HepG2 (cell line): Measurements from ENCODE around the gene LAX1. TPM values are rescaled to one million over a fixed set of nuclear protein-coding genes. Genes with fewer than 3 reads are reported as not detected.

Source experiments
- ATM ChIP-seq: fragments of 450-650 bp; IDR thresholded peaks from 2 replicates; pipeline ENCODE4 v1.7.1; 2017; ENCODE audit warnings: mild to moderate bottlenecking, borderline replicate concordance
- CBX1 ChIP-seq: IDR thresholded peaks from one replicate; pipeline ENCODE4 v1.6.1; 2016; ENCODE audit warnings: antibody characterized with exemption, low read depth
- FOSL1 ChIP-seq: sonication (generic); formaldehyde crosslinking; IDR thresholded peaks from 2 replicates; pipeline ENCODE4 v1.9.0; 2021; ENCODE audit warnings: missing genetic modification reagents, borderline replicate concordance
- FOXJ3 ChIP-seq: sonication (generic); formaldehyde crosslinking; IDR thresholded peaks from 2 replicates; pipeline ENCODE4 v1.4.0; 2020; ENCODE audit warnings: missing genetic modification reagents, mild to moderate bottlenecking, borderline replicate concordance
- GLI4 ChIP-seq: sonication (generic); formaldehyde crosslinking; IDR thresholded peaks from 2 replicates; pipeline ENCODE4 v1.5.1; 2020; ENCODE audit warnings: missing genetic modification reagents, mild to moderate bottlenecking, moderate library complexity, borderline replicate concordance
- JDP2 ChIP-seq: sonication (generic); formaldehyde crosslinking; IDR thresholded peaks from 2 replicates; pipeline ENCODE4 v1.8.1; 2022; ENCODE audit warnings: missing genetic modification reagents, borderline replicate concordance
- KAT8 ChIP-seq: IDR thresholded peaks from 2 replicates; pipeline ENCODE4 v1.6.1; 2016; ENCODE audit warnings: missing genetic modification reagents, missing compliant biosample characterization
- MAF1 ChIP-seq: sonication (generic); formaldehyde crosslinking; IDR thresholded peaks from 2 replicates; pipeline ENCODE4 v1.5.0; 2020; ENCODE audit warnings: missing genetic modification reagents, borderline replicate concordance
- MED13 ChIP-seq: sonication (generic); formaldehyde crosslinking; IDR thresholded peaks from 2 replicates; pipeline ENCODE4 v1.5.0; 2020; ENCODE audit warnings: missing genetic modification reagents
- NBN ChIP-seq: fragments of 450-650 bp; conservative IDR thresholded peaks from 2 replicates; pipeline ENCODE4 v1.6.1; 2017
- NKX3-1 ChIP-seq: sonication (generic); formaldehyde crosslinking; IDR thresholded peaks from 2 replicates; pipeline ENCODE4 v1.5.0; 2020; ENCODE audit warnings: missing genetic modification reagents
- NR1H2 ChIP-seq: sonication (generic); formaldehyde crosslinking; IDR thresholded peaks from 2 replicates; pipeline ENCODE4 v1.8.1; 2022; ENCODE audit warnings: low read depth, missing genetic modification reagents, borderline replicate concordance
- PBX2 ChIP-seq: IDR thresholded peaks from 2 replicates; pipeline ENCODE4 v1.6.1; 2016; ENCODE audit warnings: control low read depth
- RARG ChIP-seq: sonication (generic); formaldehyde crosslinking; IDR thresholded peaks from 2 replicates; pipeline ENCODE4 v1.4.0; 2020; ENCODE audit warnings: low read depth, mild to moderate bottlenecking, missing genetic modification reagents
- REL ChIP-seq: sonication (generic); formaldehyde crosslinking; conservative IDR thresholded peaks from 2 replicates; pipeline ENCODE4 v1.8.0; 2022; ENCODE audit warnings: mild to moderate bottlenecking, missing genetic modification reagents, moderate library complexity
- RELA ChIP-seq: sonication (generic); formaldehyde crosslinking; IDR thresholded peaks from 2 replicates; pipeline ENCODE4 v1.4.0; 2020; ENCODE audit warnings: missing genetic modification reagents
- SALL1 ChIP-seq: sonication (generic); formaldehyde crosslinking; IDR thresholded peaks from 2 replicates; pipeline ENCODE4 v1.8.0; 2022; ENCODE audit warnings: mild to moderate bottlenecking, missing genetic modification reagents
- SMC3 ChIP-seq: IDR thresholded peaks from 2 replicates; pipeline ENCODE4 v1.6.1; 2011; ENCODE audit warnings: low read length, improper control_type of control experiment
- TRIM24 ChIP-seq: sonication (generic); formaldehyde crosslinking; IDR thresholded peaks from 2 replicates; pipeline ENCODE4 v1.8.0; 2022; ENCODE audit warnings: mild to moderate bottlenecking, missing genetic modification reagents
- ZFY ChIP-seq: sonication (generic); formaldehyde crosslinking; IDR thresholded peaks from 2 replicates; pipeline ENCODE4 v1.4.0; 2020; ENCODE audit warnings: missing genetic modification reagents
- ZMYM3 ChIP-seq: sonication (generic); formaldehyde crosslinking; IDR thresholded peaks from 2 replicates; pipeline ENCODE4 v1.5.1; 2020; ENCODE audit warnings: mild to moderate bottlenecking, missing genetic modification reagents
- ZNF136 ChIP-seq: sonication (generic); formaldehyde crosslinking; IDR thresholded peaks from 2 replicates; pipeline ENCODE4 v1.8.1; 2022; ENCODE audit warnings: low read depth, mild to moderate bottlenecking, moderate library complexity, missing genetic modification reagents
- ZNF33B ChIP-seq: sonication (generic); formaldehyde crosslinking; IDR thresholded peaks from 2 replicates; pipeline ENCODE4 v1.5.1; 2020; ENCODE audit warnings: mild to moderate bottlenecking, missing genetic modification reagents
- ZNF431 ChIP-seq: sonication (generic); formaldehyde crosslinking; IDR thresholded peaks from 2 replicates; pipeline ENCODE4 v1.9.0; 2022; ENCODE audit warnings: missing genetic modification reagents, low read depth, mild to moderate bottlenecking, borderline replicate concordance
- ZNF432 ChIP-seq: sonication (generic); formaldehyde crosslinking; IDR thresholded peaks from 2 replicates; pipeline ENCODE4 v1.5.0; 2020; ENCODE audit warnings: missing genetic modification reagents, mild to moderate bottlenecking, borderline replicate concordance
- ZNF674 ChIP-seq: sonication (generic); formaldehyde crosslinking; IDR thresholded peaks from 2 replicates; pipeline ENCODE4 v1.5.0; 2020; ENCODE audit warnings: low read depth, mild to moderate bottlenecking, missing genetic modification reagents
- ZNF709 ChIP-seq: sonication (generic); formaldehyde crosslinking; IDR thresholded peaks from 2 replicates; pipeline ENCODE4 v1.5.0; 2020; ENCODE audit warnings: mild to moderate bottlenecking, missing genetic modification reagents
- ZNF747 ChIP-seq: sonication (generic); formaldehyde crosslinking; IDR thresholded peaks from 2 replicates; pipeline ENCODE4 v1.8.1; 2023; ENCODE audit warnings: missing genetic modification reagents, mild to moderate bottlenecking, borderline replicate concordance
- ZNF839 ChIP-seq: sonication (generic); formaldehyde crosslinking; IDR thresholded peaks from 2 replicates; pipeline ENCODE4 v1.4.0; 2020; ENCODE audit warnings: missing genetic modification reagents, mild to moderate bottlenecking, borderline replicate concordance
- polyA plus RNA-seq, 8 experiments: library from polyadenylated mRNA; depleted of rRNA in 3 of 8; stranded (reverse) in 7 of 8; unstranded in 1 of 8; fragments of >200 nt; fragmentation: Illumina TruSeq in 4 of 8; extraction: Trizol in 4 of 8; gene quantifications; 2 replicates each; pipeline versions ENCODE4 v1.2.1 to v1.2.3, GENCODE V29; 2011 to 2016; ENCODE audit warnings: low read depth in 4 of 8, missing spikeins in 1 of 8, mixed read lengths in 1 of 8; ENCODE audit not compliant: insufficient read depth in 1 of 8
- total RNA-seq, 5 experiments: library from RNA; depleted of rRNA; stranded (reverse); fragments of >200 nt; fragmentation: Illumina TruSeq; extraction: Trizol; gene quantifications; 2 replicates each; pipeline ENCODE4 v1.2.3, GENCODE V29; 2016; ENCODE audit warnings: low read depth in 1 of 5
- TF ChIP-seq, protein P1 (sequence below): sonication (generic); formaldehyde crosslinking; IDR thresholded peaks from 2 replicates; pipeline ENCODE4 v1.8.0; 2023; ENCODE audit warnings: mild to moderate bottlenecking, missing genetic modification reagents
- TF ChIP-seq, protein P2 (sequence below): sonication (generic); IDR thresholded peaks from 2 replicates; pipeline ENCODE4 v1.6.1; 2016; ENCODE audit warnings: low read depth, borderline replicate concordance

The LAX1 gene
- total and polyA plus RNA-seq, 2 of the 13 experiments (the other 11 are each of a cell fraction or from before 2014, with no cell fraction given) = not detected

DNA sequence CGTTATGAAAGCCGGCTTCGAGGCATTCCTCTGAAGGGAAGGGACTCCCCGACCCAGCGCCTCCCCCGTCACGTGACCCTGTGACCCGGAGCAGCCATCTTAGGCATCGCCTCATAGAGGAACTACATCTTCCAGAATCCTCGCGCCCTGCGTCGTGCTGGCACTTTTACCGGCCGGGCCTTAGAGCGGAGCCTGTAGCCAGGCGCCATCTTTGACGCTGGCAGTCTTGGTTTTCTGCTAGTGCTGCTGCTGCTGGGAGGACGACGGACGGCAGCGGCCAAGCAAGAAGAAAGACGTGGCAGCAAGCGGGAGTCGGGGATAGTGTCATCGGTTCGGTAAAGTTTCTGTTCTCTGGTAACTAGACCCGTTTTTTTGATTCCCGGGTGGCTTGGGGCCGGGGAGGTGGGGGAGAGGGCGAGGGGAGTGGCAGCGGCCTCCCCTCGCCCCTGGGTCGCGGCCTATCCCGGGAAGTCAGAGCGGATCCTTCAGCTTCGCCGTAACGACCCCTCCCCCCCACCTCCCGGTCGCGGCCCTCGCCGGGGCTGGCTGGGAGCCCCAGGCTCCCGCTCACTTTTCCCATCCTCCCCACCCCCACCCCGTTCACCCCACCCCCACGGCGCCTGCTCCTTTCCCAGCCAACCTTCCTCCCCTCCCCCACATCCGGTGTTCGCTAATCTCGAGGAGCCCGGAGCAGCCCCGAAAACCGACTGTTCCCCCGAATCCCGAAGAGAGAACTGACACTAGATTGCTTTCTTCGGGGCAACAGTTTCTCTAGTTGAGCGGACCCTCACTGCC is 30.7 kb downstream of the LAX1 start, which contains the start of the genes ZBED6 and ZC3H11A (continued):
- TF ChIP-seq ATM (no peak), NKX3-1 (CRISPR knock-in tag) (peak; percentile 84), TRIM24 (no peak), ZNF674 (no peak), ZNF136 (CRISPR knock-in tag) (no peak), ZNF33B (CRISPR knock-in tag) (no peak; the same call in 1 of the 2 replicates), SMC3 (no peak), ZFY (CRISPR knock-in tag) (peak; percentile 98), FOXJ3 (CRISPR knock-in tag) (no peak), ZNF839 (CRISPR knock-in tag) (no peak), JDP2 (no peak), SALL1 (CRISPR knock-in tag) (peak; percentile 73; the same call in 1 of the 2 replicates), ZNF432 (no peak), ZNF431 (no peak), MED13 (CRISPR knock-in tag) (peak; percentile 54; the same call in 1 of the 2 replicates), GLI4 (CRISPR knock-in tag) (no peak), KAT8 (CRISPR knock-in tag) (peak; percentile 94), RELA (CRISPR knock-in tag) (no peak), RARG (CRISPR knock-in tag) (no peak), ZNF747 (CRISPR knock-in tag) (peak; percentile 72; the same call in 1 of the 2 replicates), NR1H2 (no peak), ZMYM3 (no peak), PBX2 (CRISPR knock-in tag) (no peak), CBX1 (no peak), NBN (no peak), MAF1 (no peak), ZNF709 (CRISPR knock-in tag) (no peak; the same call in 1 of the 2 replicates), REL (CRISPR knock-in tag) (0 out of 2 replicates have a peak, but pooled peaks have one; percentile 50), FOSL1 (CRISPR knock-in tag) (no peak)
- TF ChIP-seq, protein P1, sequence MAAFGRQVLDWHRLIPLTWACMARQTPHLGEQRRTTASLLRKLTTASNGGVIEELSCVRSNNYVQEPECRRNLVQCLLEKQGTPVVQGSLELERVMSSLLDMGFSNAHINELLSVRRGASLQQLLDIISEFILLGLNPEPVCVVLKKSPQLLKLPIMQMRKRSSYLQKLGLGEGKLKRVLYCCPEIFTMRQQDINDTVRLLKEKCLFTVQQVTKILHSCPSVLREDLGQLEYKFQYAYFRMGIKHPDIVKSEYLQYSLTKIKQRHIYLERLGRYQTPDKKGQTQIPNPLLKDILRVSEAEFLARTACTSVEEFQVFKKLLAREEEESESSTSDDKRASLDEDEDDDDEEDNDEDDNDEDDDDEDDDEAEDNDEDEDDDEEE (CRISPR knock-in tag) = no peak
- TF ChIP-seq, protein P2, sequence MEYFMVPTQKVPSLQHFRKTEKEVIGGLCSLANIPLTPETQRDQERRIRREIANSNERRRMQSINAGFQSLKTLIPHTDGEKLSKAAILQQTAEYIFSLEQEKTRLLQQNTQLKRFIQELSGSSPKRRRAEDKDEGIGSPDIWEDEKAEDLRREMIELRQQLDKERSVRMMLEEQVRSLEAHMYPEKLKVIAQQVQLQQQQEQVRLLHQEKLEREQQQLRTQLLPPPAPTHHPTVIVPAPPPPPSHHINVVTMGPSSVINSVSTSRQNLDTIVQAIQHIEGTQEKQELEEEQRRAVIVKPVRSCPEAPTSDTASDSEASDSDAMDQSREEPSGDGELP = peak; percentile 26; the same call in 1 of the 2 replicates
